ENCODE data around the gene ULK4.
"Not testable (repeated sequence)": the region's sequence is repeated elsewhere in the genome, so short reads cannot be mapped to it uniquely, and the experiment has no call there.

Gene ULK4

DNA sequence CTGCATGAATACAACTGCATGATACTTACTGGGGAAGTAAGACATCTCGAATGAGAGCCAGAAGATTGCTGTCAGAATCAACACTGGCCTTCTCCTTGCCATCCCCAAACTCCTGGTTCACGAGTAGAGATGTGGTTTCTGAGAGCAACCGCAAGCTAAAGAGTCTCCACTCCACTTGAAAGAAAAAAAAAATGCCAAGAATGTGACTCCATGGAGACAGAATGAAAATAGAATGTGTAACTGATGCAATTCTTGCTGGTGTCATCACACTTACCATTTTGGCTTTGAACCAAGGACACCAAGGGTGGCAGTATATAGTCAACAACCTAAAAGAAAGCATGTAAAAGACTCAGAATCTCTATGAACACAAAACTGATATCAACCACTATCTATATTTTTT, 280.4 kb downstream of the ULK4 start:
- H3K4me3 ChIP-seq (ENCODE audit: low read depth, low read length): no peak overlapping the region
- TF ChIP-seq, protein P1, sequence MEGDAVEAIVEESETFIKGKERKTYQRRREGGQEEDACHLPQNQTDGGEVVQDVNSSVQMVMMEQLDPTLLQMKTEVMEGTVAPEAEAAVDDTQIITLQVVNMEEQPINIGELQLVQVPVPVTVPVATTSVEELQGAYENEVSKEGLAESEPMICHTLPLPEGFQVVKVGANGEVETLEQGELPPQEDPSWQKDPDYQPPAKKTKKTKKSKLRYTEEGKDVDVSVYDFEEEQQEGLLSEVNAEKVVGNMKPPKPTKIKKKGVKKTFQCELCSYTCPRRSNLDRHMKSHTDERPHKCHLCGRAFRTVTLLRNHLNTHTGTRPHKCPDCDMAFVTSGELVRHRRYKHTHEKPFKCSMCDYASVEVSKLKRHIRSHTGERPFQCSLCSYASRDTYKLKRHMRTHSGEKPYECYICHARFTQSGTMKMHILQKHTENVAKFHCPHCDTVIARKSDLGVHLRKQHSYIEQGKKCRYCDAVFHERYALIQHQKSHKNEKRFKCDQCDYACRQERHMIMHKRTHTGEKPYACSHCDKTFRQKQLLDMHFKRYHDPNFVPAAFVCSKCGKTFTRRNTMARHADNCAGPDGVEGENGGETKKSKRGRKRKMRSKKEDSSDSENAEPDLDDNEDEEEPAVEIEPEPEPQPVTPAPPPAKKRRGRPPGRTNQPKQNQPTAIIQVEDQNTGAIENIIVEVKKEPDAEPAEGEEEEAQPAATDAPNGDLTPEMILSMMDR (IDR thresholded peaks at IDR 0.05; ENCODE audit: borderline replicate concordance, insufficient read depth, low read depth, low read length): no peak

- H3K4me3 ChIP-seq (ENCODE audit: low read depth, low read length): no peak overlapping the region
- TF ChIP-seq, protein P1 (IDR thresholded peaks at IDR 0.05; ENCODE audit: borderline replicate concordance, insufficient read depth, low read depth, low read length): no peak
Measured at GRCh38 chr3:41679374-41679773, 282.5 kb downstream of the ULK4 start.

DNA sequence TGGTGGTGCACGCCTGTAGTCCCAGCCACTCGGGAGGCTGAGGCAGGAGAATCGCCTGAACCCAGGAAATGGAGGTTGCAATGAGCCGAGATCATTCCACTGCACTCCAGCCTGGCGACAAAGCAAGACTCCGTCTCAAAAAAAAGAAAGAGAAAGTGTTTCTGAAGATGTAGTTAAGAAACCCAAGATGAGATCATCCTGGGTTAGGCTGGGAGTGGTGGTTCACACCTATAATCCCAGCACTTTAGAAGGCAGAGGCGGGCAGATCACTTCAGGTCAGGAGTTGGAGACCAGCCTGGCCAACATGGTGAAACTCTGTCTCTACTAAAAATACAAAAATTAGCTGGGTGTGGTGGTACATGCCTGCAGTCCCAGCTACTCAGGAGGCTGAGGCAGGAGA, 286.8 kb downstream of the ULK4 start:
- H3K4me3 ChIP-seq (ENCODE audit: low read depth, low read length): not testable (repeated sequence)

GRCh38 chr3:41674449-41674848, 287.5 kb downstream of the ULK4 start:
- TF ChIP-seq, protein P1 (IDR thresholded peaks at IDR 0.05; ENCODE audit: borderline replicate concordance, insufficient read depth, low read depth, low read length): no peak

GRCh38 chr3:41673650-41674049, 288.3 kb downstream of the ULK4 start:
- TF ChIP-seq, protein P1 (IDR thresholded peaks at IDR 0.05; ENCODE audit: borderline replicate concordance, insufficient read depth, low read depth, low read length): no peak
- no peak overlapping the region for H3K4me3 ChIP-seq (ENCODE audit: low read depth, low read length)

More at GRCh38 chr3:41674449-41674848, 287.5 kb downstream of the ULK4 start:
- H3K4me3 ChIP-seq (ENCODE audit: low read depth, low read length): no peak overlapping the region

DNA sequence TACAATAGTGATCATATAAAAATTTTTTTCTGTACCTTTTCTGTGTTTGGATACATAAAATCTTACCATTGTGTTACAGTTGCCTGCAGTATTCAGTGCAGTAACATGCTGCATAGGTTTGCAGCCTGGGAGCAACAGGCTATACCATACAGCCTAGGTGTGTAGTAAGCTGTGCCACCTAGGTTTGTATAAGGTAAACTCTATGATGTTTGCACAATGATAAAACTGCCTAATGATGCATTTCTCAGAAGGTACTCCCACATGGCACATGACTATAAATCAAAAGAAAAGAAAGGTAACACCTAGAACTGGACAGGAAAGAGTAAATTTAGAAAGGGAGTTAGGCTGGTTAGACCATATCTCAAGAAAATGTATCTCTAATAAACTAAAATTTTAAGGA, 293.5 kb downstream of the ULK4 start:
- H3K4me3 ChIP-seq (ENCODE audit: low read depth, low read length): no peak overlapping the region
- TF ChIP-seq, protein P1 (IDR thresholded peaks at IDR 0.05; ENCODE audit: borderline replicate concordance, insufficient read depth, low read depth, low read length): no peak

GRCh38 chr3:41662288-41662687, 299.6 kb downstream of the ULK4 start:
- no peak overlapping the region for H3K4me3 ChIP-seq (ENCODE audit: low read depth, low read length)
- TF ChIP-seq, protein P1 (IDR thresholded peaks at IDR 0.05; ENCODE audit: borderline replicate concordance, insufficient read depth, low read depth, low read length): no peak

DNA sequence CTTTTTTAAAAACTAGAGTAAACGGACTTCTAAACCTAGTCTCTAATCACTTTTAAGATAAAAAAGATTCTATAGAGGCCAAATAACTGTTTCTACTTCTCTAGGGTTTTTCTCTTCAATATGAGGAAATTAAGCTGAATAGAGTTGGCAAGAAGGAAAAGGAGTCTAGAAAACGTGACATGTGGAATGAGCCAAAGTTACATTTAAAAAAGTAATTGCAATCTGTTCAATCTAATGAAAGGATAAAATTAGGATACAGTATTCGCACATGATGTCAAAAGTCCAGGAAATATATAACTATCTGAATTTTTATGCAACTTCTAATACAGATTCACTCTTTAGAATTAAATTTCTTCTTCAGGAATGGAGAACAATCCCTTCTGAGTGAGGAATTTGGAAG, 300.1 kb downstream of the ULK4 start:
- TF ChIP-seq, protein P1 (IDR thresholded peaks at IDR 0.05; ENCODE audit: borderline replicate concordance, insufficient read depth, low read depth, low read length): no peak
- H3K4me3 ChIP-seq (ENCODE audit: low read depth, low read length): no peak overlapping the region
